Right atrium auricular region (tissue), 2 donors: ENCODE data around the gene LRRC70. TPM values are rescaled to one million over a fixed set of nuclear protein-coding genes. Genes with fewer than 3 reads are reported as not detected.

Source experiments
- DNase-seq: peaks from one replicate; pipeline ENCODE4 v3.0.0-alpha.2; 2019; ENCODE audit warnings: low spot score
- H3K27ac ChIP-seq, 2 donors: fragments of 200-600 bp; sonication (generic); 1 replicate in 1 of 2; 2 replicates in 1 of 2; pipeline ENCODE4 v1.5.1; 2016 to 2019
- H3K27me3 ChIP-seq, 2 donors: fragments of 200-600 bp; sonication (generic); one replicate each; pipeline versions ENCODE4 v1.5.1 to v1.6.0; 2017 to 2019
- H3K36me3 ChIP-seq: fragments of 200-600 bp; sonication (generic); one replicate; pipeline ENCODE4 v1.5.1; 2016
- H3K4me1 ChIP-seq, 2 donors: fragments of 200-600 bp; sonication (generic); one replicate each; pipeline versions ENCODE4 v1.5.1 to v1.6.0; 2017 to 2019
- H3K4me3 ChIP-seq, 2 donors: fragments of 200-600 bp; sonication (generic); 1 replicate in 1 of 2; 2 replicates in 1 of 2; pipeline ENCODE4 v1.5.1; 2017 to 2019; ENCODE audit warnings: mild to moderate bottlenecking in 1 of 2, moderate library complexity in 1 of 2
- H3K9me3 ChIP-seq, 2 donors: fragments of 200-600 bp; sonication (generic); one replicate each; pipeline ENCODE4 v1.5.1; 2019
- total RNA-seq, 2 donors: library from RNA; depleted of rRNA; stranded (reverse); fragments of >200 nt; gene quantifications; one replicate each; pipeline ENCODE4 v1.1.0, GENCODE V29; 2016
- TF ChIP-seq, protein P1 (sequence below), 2 donors: fragments of 200-600 bp; sonication (generic); IDR thresholded peaks; one replicate each; pipeline ENCODE4 v1.5.1; 2019; ENCODE audit warnings: antibody characterized with exemption in 2 of 2

LRRC70 gene
- total RNA-seq, 2 donors from 2014 or later = 1.9 to 2.1 TPM

DNA sequence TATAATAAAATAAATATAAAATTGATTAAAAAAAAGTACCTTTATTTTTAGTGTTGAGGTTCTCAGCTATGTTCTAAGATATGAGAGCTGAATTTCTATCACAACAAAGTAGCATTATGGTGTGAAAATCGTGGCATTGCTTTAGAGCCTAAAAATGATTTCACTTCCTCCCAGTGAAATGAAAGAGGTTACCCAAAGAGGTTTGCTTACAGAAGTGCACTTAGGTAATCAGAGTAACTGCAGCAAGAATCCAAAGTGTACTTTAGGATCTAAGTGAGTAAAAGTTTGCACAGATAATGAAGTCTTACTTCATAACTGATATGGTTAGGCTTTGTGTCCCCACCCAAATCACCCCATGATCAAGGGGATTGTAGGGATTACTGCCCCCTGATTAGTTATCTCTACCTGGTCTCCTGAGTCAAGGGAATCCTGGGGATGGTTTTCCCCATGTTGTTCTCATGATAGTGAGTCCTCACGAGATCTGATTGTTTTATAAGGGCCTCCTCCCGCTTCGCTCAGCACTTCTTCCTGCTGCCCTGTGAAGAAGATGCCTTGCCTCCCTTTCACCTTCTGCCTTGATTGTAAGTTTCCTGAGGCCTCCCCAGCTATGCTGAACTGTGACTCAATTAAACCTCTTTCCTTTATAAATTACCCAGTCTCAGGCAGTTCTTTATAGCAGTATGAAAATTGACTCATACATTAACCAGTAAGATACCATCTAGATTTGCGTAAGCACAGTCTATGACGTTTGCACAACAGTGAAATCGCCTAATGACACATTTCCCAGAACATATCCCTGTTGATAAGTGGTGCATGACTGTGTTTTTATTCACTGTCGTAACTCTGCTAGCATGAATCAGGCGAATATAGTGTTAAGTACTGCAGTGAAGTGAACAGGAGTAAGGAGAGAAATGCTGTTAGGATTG is 40.3 kb upstream of the LRRC70 start:
- no peaks in the 10 kb centered on the region for H3K9me3 ChIP-seq
- TF ChIP-seq, protein P1, sequence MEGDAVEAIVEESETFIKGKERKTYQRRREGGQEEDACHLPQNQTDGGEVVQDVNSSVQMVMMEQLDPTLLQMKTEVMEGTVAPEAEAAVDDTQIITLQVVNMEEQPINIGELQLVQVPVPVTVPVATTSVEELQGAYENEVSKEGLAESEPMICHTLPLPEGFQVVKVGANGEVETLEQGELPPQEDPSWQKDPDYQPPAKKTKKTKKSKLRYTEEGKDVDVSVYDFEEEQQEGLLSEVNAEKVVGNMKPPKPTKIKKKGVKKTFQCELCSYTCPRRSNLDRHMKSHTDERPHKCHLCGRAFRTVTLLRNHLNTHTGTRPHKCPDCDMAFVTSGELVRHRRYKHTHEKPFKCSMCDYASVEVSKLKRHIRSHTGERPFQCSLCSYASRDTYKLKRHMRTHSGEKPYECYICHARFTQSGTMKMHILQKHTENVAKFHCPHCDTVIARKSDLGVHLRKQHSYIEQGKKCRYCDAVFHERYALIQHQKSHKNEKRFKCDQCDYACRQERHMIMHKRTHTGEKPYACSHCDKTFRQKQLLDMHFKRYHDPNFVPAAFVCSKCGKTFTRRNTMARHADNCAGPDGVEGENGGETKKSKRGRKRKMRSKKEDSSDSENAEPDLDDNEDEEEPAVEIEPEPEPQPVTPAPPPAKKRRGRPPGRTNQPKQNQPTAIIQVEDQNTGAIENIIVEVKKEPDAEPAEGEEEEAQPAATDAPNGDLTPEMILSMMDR (IDR thresholded peaks at IDR 0.05) = no peak
- peaks cover 14% of the 10 kb centered on the region for H3K36me3 ChIP-seq
- no peak overlapping the region for H3K4me3 ChIP-seq
- DNase-seq = no peak
- no peaks in the 10 kb centered on the region for H3K4me1 ChIP-seq
- H3K27ac ChIP-seq = no peak overlapping the region
- H3K27me3 ChIP-seq = no peaks in the 10 kb centered on the region

- no peak for DNase-seq
- Histone ChIP-seq H3K9me3 (no peaks in the 10 kb centered on the region), H3K27me3 (no peaks in the 10 kb centered on the region), H3K36me3 (peaks cover 5% of the 10 kb centered on the region), H3K4me1 (no peaks in the 10 kb centered on the region), H3K27ac (no peak overlapping the region), H3K4me3 (no peak overlapping the region)
- TF ChIP-seq, protein P1 (IDR thresholded peaks at IDR 0.05) = no peak
Measured at GRCh38 chr5:62542720-62543119, 35.9 kb upstream of the LRRC70 start.

DNA sequence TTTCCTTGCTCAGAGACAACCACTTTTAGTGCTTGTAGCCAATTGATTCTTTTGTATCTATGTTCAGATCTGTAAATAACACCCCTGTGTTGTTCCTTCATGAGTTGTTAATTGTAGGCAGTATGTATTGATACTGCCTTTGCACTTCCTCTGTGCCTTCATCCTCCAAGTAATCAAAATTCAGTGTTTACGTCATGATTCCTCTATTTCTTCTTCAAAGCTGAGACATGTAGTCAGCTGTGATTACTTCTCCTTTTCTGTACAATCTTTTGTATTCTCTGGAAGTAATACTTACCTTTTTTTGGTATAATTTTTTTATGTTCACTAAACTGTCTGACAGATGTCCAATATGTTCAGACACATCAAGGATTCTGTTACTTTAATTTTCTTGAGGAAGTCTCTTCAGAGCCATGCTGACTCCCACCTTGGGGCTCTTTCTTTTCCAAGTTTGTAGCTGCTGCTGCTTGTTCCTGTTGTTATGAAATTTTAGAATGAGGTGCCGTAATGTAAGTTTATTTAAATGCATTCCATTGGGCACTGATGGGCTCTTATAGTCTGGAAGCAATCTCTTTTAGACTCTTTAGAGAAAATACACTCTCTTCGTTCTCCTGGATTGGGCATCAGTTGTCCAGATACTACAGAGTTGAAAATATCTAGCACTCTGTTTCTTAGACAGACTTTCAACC is 30.5 kb upstream of the LRRC70 start:
- TF ChIP-seq, protein P1 (IDR thresholded peaks at IDR 0.05) = no peak
- Histone ChIP-seq H3K36me3 (peaks cover 4% of the 10 kb centered on the region), H3K9me3 (no peaks in the 10 kb centered on the region), H3K4me1 (no peaks in the 10 kb centered on the region), H3K27ac (no peak overlapping the region), H3K4me3 (no peak overlapping the region), H3K27me3 (no peaks in the 10 kb centered on the region)
- DNase-seq = no peak

GRCh38 chr5:62550103-62550502 is 28.5 kb upstream of the LRRC70 start:
- Histone ChIP-seq H3K9me3 (no peaks in the 10 kb centered on the region), H3K27me3 (no peaks in the 10 kb centered on the region), H3K4me1 (no peaks in the 10 kb centered on the region), H3K27ac (no peak overlapping the region), H3K4me3 (no peak overlapping the region), H3K36me3 (peaks cover 5% of the 10 kb centered on the region)
- DNase-seq = no peak
- TF ChIP-seq, protein P1 (IDR thresholded peaks at IDR 0.05) = no peak

DNA sequence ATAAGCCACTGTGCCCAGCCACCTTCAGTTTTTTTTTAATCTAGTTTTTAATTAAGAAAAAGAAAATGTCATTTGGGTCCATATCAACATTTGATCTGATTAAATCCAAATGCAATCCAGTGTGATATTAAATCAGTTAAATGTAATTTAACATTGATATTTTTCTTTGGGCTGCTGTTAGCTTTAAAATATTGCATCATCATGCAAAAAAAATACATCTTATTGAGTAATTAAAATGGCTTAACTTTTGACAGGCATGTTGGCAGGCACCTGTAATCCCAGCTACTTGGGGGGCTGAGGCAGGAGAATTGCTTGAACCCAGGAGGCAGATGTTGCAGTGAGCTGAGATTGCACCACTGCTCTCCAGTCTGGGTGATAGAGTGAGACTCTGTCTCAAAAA is 22.7 kb upstream of the LRRC70 start:
- Histone ChIP-seq H3K4me1 (no peaks in the 10 kb centered on the region), H3K36me3 (peaks cover 10% of the 10 kb centered on the region), H3K27me3 (no peaks in the 10 kb centered on the region), H3K4me3 (no peak overlapping the region), H3K27ac (no peak overlapping the region), H3K9me3 (no peaks in the 10 kb centered on the region)
- DNase-seq = no peak
- TF ChIP-seq, protein P1 (IDR thresholded peaks at IDR 0.05) = no peak
